HG03565 (cell line): ENCODE data around the gene ZNG1F.
"Not testable (repeated sequence)": the region's sequence is repeated elsewhere in the genome, so short reads cannot be mapped to it uniquely, and the experiment has no call there.

Experiments
- ATAC-seq: cut with Tn5 transposase; IDR thresholded peaks from one replicate; pipeline ENCODE4 v1.9.1; 2021; ENCODE audit warnings: mild to moderate bottlenecking, moderate library complexity; ENCODE audit not compliant: unreplicated experiment

ZNG1F gene

GRCh38 chr9:41123812-41124211, 65.3 kb downstream of the ZNG1F start:
- ATAC-seq = not testable (repeated sequence)

GRCh38 chr9:41123396-41123795, 65.7 kb downstream of the ZNG1F start:
- ATAC-seq = not testable (repeated sequence)

- ATAC-seq = not testable (repeated sequence)
Observed at GRCh38 chr9:41120696-41121095, 68.4 kb downstream of the ZNG1F start.

GRCh38 chr9:41119719-41120118, 69.4 kb downstream of the ZNG1F start:
- not testable (repeated sequence) for ATAC-seq

- not testable (repeated sequence) for ATAC-seq
Observed at GRCh38 chr9:41119311-41119710, 69.8 kb downstream of the ZNG1F start.

- ATAC-seq = not testable (repeated sequence)
Observed at GRCh38 chr9:41113348-41113747, 75.8 kb downstream of the ZNG1F start.

- not testable (repeated sequence) for ATAC-seq
Observed at GRCh38 chr9:41111414-41111813, 77.7 kb downstream of the ZNG1F start.

- ATAC-seq = not testable (repeated sequence)
Observed at GRCh38 chr9:41110913-41111312, 78.2 kb downstream of the ZNG1F start.

- not testable (repeated sequence) for ATAC-seq
Observed at GRCh38 chr9:41109253-41109652, 79.9 kb downstream of the ZNG1F start.

GRCh38 chr9:41108816-41109215, 80.3 kb downstream of the ZNG1F start:
- ATAC-seq = not testable (repeated sequence)

- not testable (repeated sequence) for ATAC-seq
Observed at GRCh38 chr9:41106472-41107116, 82.5 kb downstream of the ZNG1F start.

- not testable (repeated sequence) for ATAC-seq
Observed at GRCh38 chr9:41105557-41106253, 83.4 kb downstream of the ZNG1F start.

- not testable (repeated sequence) for ATAC-seq
Observed at GRCh38 chr9:41104542-41104941, 84.6 kb downstream of the ZNG1F start.

- not testable (repeated sequence) for ATAC-seq
Observed at GRCh38 chr9:41100508-41100907, 88.6 kb downstream of the ZNG1F start.

GRCh38 chr9:41098759-41099158, 90.4 kb downstream of the ZNG1F start:
- ATAC-seq = peak; percentile 34

- not testable (repeated sequence) for ATAC-seq
Observed at GRCh38 chr9:41095060-41095459, 94.1 kb downstream of the ZNG1F start.

- ATAC-seq = not testable (repeated sequence)
Observed at GRCh38 chr9:41094010-41094773, 94.9 kb downstream of the ZNG1F start.

GRCh38 chr9:41090922-41091321, 98.2 kb downstream of the ZNG1F start:
- not testable (repeated sequence) for ATAC-seq

GRCh38 chr9:41090386-41090785, 98.7 kb downstream of the ZNG1F start:
- not testable (repeated sequence) for ATAC-seq

GRCh38 chr9:41088450-41089059, 100.6 kb downstream of the ZNG1F start:
- peak; percentile 57 for ATAC-seq

GRCh38 chr9:41087929-41088328, 101.2 kb downstream of the ZNG1F start:
- ATAC-seq = not testable (repeated sequence)
